ENCODE measurements around the gene ADCY7.

The ADCY7 gene

GRCh38 chr16:50360033-50360778 lies 93.9 kb downstream of the ADCY7 start:
- no peak for DNase-seq (ENCODE audit: low read depth)
- H3K4me3 ChIP-seq (ENCODE audit: low read depth, low read length), result no peak overlapping the region
- TF ChIP-seq CTCF (IDR thresholded peaks at IDR 0.05; ENCODE audit: low read depth, low read length, missing control alignments), result no peak

GRCh38 chr16:50360779-50361178 lies 94.4 kb downstream of the ADCY7 start:
- no peak overlapping the region for H3K4me3 ChIP-seq (ENCODE audit: low read depth, low read length)
- no peak for DNase-seq (ENCODE audit: low read depth)
- no peak for TF ChIP-seq CTCF (IDR thresholded peaks at IDR 0.05; ENCODE audit: low read depth, low read length, missing control alignments)

GRCh38 chr16:50363656-50364055 lies 97.3 kb downstream of the ADCY7 start:
- no peak for DNase-seq (ENCODE audit: low read depth)
- H3K4me3 ChIP-seq (ENCODE audit: low read depth, low read length), result no peak overlapping the region
- no peak for TF ChIP-seq CTCF (IDR thresholded peaks at IDR 0.05; ENCODE audit: low read depth, low read length, missing control alignments)

- TF ChIP-seq CTCF (IDR thresholded peaks at IDR 0.05; ENCODE audit: low read depth, low read length, missing control alignments), result no peak
- DNase-seq (ENCODE audit: low read depth), result no peak
- no peak overlapping the region for H3K4me3 ChIP-seq (ENCODE audit: low read depth, low read length)
Observed at GRCh38 chr16:50365791-50366575, 99.6 kb downstream of the ADCY7 start.

Measured in GM12864 (cell line).